AG09309 (cell line): Measurements from ENCODE around the gene ZNF324.
A peak's percentile ranks its signal among the peaks of the same experiment; 100 is the strongest.

Experiments used
- DNase-seq: peaks from one replicate; pipeline ENCODE4 v3.0.0-alpha.2; 2010; ENCODE audit warnings: low read depth
- H3K4me3 ChIP-seq: 2 replicates; pipeline ENCODE4 v1.5.1; 2011; ENCODE audit warnings: mild to moderate bottlenecking, low read depth, low read length, moderate library complexity; ENCODE audit not compliant: control insufficient read depth
- TF ChIP-seq, protein P1 (sequence below): IDR thresholded peaks from 2 replicates; pipeline ENCODE4 v1.5.1; 2011; ENCODE audit warnings: mild to moderate bottlenecking, low read depth, low read length, inconsistent platforms; ENCODE audit not compliant: insufficient read depth, control insufficient read depth; ENCODE audit errors: missing control alignments

ZNF324 gene

GRCh38 chr19:58515259-58515658 is 48.4 kb downstream of the ZNF324 start:
- H3K4me3 ChIP-seq: no peak overlapping the region
- TF ChIP-seq, protein P1, sequence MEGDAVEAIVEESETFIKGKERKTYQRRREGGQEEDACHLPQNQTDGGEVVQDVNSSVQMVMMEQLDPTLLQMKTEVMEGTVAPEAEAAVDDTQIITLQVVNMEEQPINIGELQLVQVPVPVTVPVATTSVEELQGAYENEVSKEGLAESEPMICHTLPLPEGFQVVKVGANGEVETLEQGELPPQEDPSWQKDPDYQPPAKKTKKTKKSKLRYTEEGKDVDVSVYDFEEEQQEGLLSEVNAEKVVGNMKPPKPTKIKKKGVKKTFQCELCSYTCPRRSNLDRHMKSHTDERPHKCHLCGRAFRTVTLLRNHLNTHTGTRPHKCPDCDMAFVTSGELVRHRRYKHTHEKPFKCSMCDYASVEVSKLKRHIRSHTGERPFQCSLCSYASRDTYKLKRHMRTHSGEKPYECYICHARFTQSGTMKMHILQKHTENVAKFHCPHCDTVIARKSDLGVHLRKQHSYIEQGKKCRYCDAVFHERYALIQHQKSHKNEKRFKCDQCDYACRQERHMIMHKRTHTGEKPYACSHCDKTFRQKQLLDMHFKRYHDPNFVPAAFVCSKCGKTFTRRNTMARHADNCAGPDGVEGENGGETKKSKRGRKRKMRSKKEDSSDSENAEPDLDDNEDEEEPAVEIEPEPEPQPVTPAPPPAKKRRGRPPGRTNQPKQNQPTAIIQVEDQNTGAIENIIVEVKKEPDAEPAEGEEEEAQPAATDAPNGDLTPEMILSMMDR: no peak
- no peak for DNase-seq

GRCh38 chr19:58516246-58516836 is 49.5 kb downstream of the ZNF324 start:
- DNase-seq: no peak
- TF ChIP-seq, protein P1: no peak
- H3K4me3 ChIP-seq: no peak overlapping the region

- TF ChIP-seq, protein P1: peak; percentile 5
- no peak for DNase-seq
- no peak overlapping the region for H3K4me3 ChIP-seq
These were observed 50.3 kb downstream of the ZNF324 start for GRCh38 chr19:58516964-58517833.

- TF ChIP-seq, protein P1: no peak
- peak overlapping the region; percentile 63 for H3K4me3 ChIP-seq
- no peak for DNase-seq
These were observed 51.6 kb downstream of the ZNF324 start for GRCh38 chr19:58518256-58519086.

DNA sequence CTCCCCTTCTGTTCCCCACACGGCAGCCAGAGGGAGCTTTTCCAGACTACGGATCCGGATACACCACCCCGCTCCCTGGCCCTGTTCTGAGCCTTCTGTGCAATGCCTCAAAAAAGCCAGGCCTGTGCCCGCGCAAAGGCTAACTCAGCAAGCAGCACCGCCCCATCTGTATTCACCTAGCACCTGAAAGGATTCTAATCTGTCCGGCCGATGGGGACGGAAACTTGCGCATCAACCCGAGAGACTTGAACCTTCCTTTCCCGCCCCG is 52.1 kb downstream of the ZNF324 start:
- TF ChIP-seq, protein P1: peak; percentile 83
- peak overlapping the region; percentile 63 for H3K4me3 ChIP-seq
- DNase-seq: peak; percentile 14

DNA sequence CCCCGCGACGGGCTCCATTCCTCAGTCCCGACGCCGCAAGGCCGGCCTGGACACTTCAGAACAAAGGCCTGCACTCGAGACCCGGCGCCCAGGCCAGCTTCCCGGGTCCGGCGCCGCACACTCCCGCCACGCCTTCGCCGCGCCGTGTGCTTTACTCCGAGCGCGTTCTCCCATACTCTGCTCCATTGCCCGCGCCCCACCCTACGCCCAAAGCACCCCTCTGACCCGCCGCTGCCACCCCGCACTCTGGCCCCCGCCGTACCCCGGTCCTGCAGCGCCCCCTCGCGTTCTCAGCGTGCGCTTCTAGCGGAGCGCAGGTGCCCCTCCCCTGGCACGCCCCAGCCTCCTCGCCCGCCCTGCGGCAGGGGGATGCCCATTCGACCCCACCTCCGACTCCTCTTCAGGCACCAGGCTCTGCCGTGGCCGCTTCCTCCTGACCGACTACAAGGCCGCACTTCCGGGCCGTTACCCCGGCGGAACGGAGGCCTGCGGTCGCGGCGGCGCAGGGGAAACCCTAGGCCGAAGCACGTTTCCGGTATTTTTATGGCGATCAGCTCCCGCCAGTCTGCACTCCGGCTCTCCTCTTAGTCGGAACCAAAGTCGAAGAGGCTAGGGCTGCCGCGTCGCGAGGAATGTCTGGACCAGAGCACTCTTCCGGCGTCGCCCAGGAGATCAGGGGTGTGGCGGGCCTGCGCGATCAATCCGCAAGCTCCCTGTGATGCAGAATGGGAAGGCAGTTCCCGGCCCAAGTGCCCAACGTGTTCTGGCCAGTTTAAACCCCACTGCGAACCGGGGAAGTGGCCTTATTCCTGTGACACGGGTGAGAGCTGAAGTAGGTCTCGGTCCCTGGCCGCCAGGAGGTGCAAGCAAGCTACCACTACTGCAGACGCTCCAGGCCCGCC is 52.7 kb downstream of the ZNF324 start, which contains the start of gene ZBTB45:
Gene ZBTB45 (minus strand): TSS at position 456 of the 902 bp plus-strand sequence. CDS start 2,137 bp downstream, outside the sequence.
- TF ChIP-seq, protein P1: peak; percentile 75
- peak; percentile 86 for DNase-seq
- H3K4me3 ChIP-seq: peak within 1 kb of the TSS; percentile 63
